ENCODE measurements around the gene CNBD2. TPM values are rescaled to one million over a fixed set of nuclear protein-coding genes. Genes with fewer than 3 reads are reported as not detected.

The CNBD2 gene
- total RNA-seq, 4 donors from 2014 or later, result 2.8 to 5.3 (median 3.1) TPM; not detected in 1

- no peak for TF ChIP-seq CTCF (IDR thresholded peaks at IDR 0.05; ENCODE audit: low read depth)
These were observed 94.4 kb downstream of the CNBD2 start for GRCh38 chr20:36062799-36063198.

- no peak for TF ChIP-seq CTCF (IDR thresholded peaks at IDR 0.05; ENCODE audit: low read depth)
These were observed 95.7 kb downstream of the CNBD2 start for GRCh38 chr20:36063916-36064657.

GRCh38 chr20:36064658-36065426 is 96.5 kb downstream of the CNBD2 start:
- no peak for TF ChIP-seq CTCF (IDR thresholded peaks at IDR 0.05; ENCODE audit: low read depth)

- TF ChIP-seq CTCF (IDR thresholded peaks at IDR 0.05; ENCODE audit: low read depth), result no peak
These were observed 97.1 kb downstream of the CNBD2 start for GRCh38 chr20:36065427-36065998.

DNA sequence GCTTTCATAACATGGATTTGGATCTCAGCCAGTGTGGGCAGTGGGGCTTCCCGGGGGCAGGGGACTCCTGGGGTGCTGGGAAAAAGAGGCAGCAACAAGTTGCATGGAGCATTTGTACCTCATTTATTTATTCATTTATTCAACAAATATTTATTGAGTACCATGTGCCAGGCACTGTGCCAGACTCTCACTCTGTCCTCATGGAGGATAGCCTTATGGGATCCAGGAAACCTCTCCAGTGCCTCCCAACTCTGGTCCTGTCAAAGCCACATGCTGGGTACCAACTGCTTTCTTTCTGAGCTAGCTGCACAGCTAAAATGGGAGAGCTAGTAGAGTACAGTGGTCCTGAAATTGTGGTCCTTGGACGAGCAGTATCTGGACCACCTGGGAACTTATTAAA is 98.4 kb downstream of the CNBD2 start:
- TF ChIP-seq CTCF (IDR thresholded peaks at IDR 0.05; ENCODE audit: low read depth), result no peak

GRCh38 chr20:36070451-36070850 is 102.1 kb downstream of the CNBD2 start:
- no peak for TF ChIP-seq CTCF (IDR thresholded peaks at IDR 0.05; ENCODE audit: low read depth)

DNA sequence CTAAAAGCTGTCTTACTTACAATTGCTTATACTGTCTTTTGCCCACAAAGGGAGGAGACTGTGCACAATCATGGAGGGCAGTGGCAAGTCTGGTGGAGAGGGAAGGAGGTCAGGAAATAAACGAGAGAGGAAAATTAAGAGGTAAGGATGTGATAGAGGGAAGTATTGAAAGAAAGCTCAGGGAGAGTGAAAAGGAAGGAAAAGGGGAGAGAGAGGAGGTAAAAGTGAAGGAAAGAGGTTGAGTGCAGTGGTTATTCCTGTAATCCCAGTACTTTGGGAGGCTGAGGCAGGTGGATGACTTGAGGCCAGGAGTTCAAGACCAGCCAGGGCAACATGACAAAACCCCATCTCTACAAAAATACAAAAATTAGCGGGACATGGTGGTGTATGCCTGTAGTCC is 103.5 kb downstream of the CNBD2 start:
- TF ChIP-seq CTCF (IDR thresholded peaks at IDR 0.05; ENCODE audit: low read depth), result no peak
